Activated CD8-positive, alpha-beta T cell treated with anti-CD3 and anti-CD28 coated beads, Interleukin-2, amount 10 ng/mL, durations not matched to agents 7 days and 5 days (primary cell): Measurements from ENCODE around the gene QRICH1. TPM values are rescaled to one million over a fixed set of nuclear protein-coding genes. Genes with fewer than 3 reads are reported as not detected.
A peak's percentile ranks its signal among the peaks of the same experiment; 100 is the strongest.

Experiments
- ATAC-seq: fragments of 150-1000 bp; cut with Tn5 transposase; one replicate; pipeline ENCODE4 v1.10.0; 2021; ENCODE audit warnings: moderate library complexity
- CTCF ChIA-PET: fragments of 350-600 bp; sonication (Branson Sonifier 250); formaldehyde crosslinking; loops from one replicate; lab custom pipeline; 2021; ENCODE audit warnings: antibody characterized with exemption; lab: Charles Lee
- POLR2A ChIA-PET: fragments of 350-600 bp; sonication (Branson Sonifier 250); formaldehyde crosslinking; loops from one replicate; lab custom pipeline; 2021; ENCODE audit warnings: antibody characterized with exemption; lab: Charles Lee
- DNase-seq: peaks from one replicate; pipeline ENCODE4 v3.0.0-alpha.2; 2020
- H3K27ac Mint-ChIP-seq: one replicate; pipeline ENCODE4 v1.8.0; 2021; ENCODE audit warnings: mild to moderate bottlenecking, mixed read lengths
- H3K27me3 Mint-ChIP-seq: one replicate; pipeline ENCODE4 v1.8.0; 2021; ENCODE audit warnings: low read depth, mixed read lengths
- H3K36me3 Mint-ChIP-seq: one replicate; pipeline ENCODE4 v1.8.0; 2021; ENCODE audit warnings: low read depth, mixed read lengths
- H3K4me1 Mint-ChIP-seq: one replicate; pipeline ENCODE4 v1.8.0; 2021; ENCODE audit warnings: low read depth, mixed read lengths
- H3K4me3 Mint-ChIP-seq: one replicate; pipeline ENCODE4 v1.8.0; 2021; ENCODE audit warnings: mild to moderate bottlenecking, mixed read lengths
- H3K9me3 Mint-ChIP-seq: one replicate; pipeline ENCODE4 v1.8.0; 2022; ENCODE audit warnings: mixed read lengths; ENCODE audit not compliant: insufficient read depth
- total RNA-seq, 2 experiments: library from RNA; stranded (reverse); gene quantifications; one replicate each; pipeline ENCODE4 v1.2.3, GENCODE V29; 2021

The QRICH1 gene
- total RNA-seq = 100 to 1,000 TPM; 130 to 131 TPM

- Mint-ChIP-seq H3K27me3 (no peaks in the 10 kb centered on the region), H3K27ac (peak within 1 kb of the TSS; percentile 99), H3K4me1 (peaks cover 27% of the 10 kb centered on the region), H3K9me3 (no peaks in the 10 kb centered on the region), H3K4me3 (peak within 1 kb of the TSS; percentile 93), H3K36me3 (peaks cover 47% of the 10 kb centered on the region)
- ATAC-seq (peak; percentile 86), DNase-seq (peak; percentile 98)
- CTCF ChIA-PET = interaction anchor here (0.6 to 4.3 kb wide), 30 partner anchors 9 to 430 kb away, joined by 3 to 39 read pairs (median 4); partner anchors contain the start of genes ARIH2, DALRD3, IMPDH2 and IP6K2
- POLR2A ChIA-PET = interaction anchor here (0.6 to 3.6 kb wide), 35 partner anchors 8 to 692 kb away, joined by 3 to 65 read pairs (median 5); partner anchors contain the start of genes CCDC71, DAG1, DALRD3 and GPX1
Measured at GRCh38 chr3:49093853-49094767, at the start of gene QRICH1. Gene QRICH1 (minus strand): TSS chr3:49094071. CDS start chr3:49077017, 17,054 bp downstream.

- ChIA-PET POLR2A (no interaction called here), CTCF (no interaction called here)
- H3K27me3 Mint-ChIP-seq = peaks cover 4% of the 10 kb centered on the region
- ATAC-seq (no peak), DNase-seq (no peak)
- no peaks in the 10 kb centered on the region for H3K36me3 Mint-ChIP-seq
- no peaks in the 10 kb centered on the region for H3K9me3 Mint-ChIP-seq
- no peak overlapping the region for H3K4me3 Mint-ChIP-seq
- peaks cover 2% of the 10 kb centered on the region for H3K4me1 Mint-ChIP-seq
- no peak overlapping the region for H3K27ac Mint-ChIP-seq
Measured at GRCh38 chr3:49140080-49140479, 46.2 kb upstream of the QRICH1 start.

- Mint-ChIP-seq H3K27me3 (peaks cover 14% of the 10 kb centered on the region), H3K9me3 (no peaks in the 10 kb centered on the region), H3K4me1 (peaks cover 8% of the 10 kb centered on the region), H3K36me3 (no peaks in the 10 kb centered on the region), H3K27ac (no peak overlapping the region), H3K4me3 (no peak overlapping the region)
- POLR2A ChIA-PET = no interaction called here
- CTCF ChIA-PET = no interaction called here
- DNase-seq = no peak
- ATAC-seq = no peak
Measured at GRCh38 chr3:49135499-49135898, 41.6 kb upstream of the QRICH1 start.

GRCh38 chr3:49134471-49135265 lies 40.8 kb upstream of the QRICH1 start:
- CTCF ChIA-PET = no interaction called here
- Mint-ChIP-seq H3K27me3 (peaks cover 14% of the 10 kb centered on the region), H3K9me3 (no peaks in the 10 kb centered on the region), H3K36me3 (no peaks in the 10 kb centered on the region), H3K27ac (no peak overlapping the region), H3K4me3 (no peak overlapping the region), H3K4me1 (peaks cover 8% of the 10 kb centered on the region)
- DNase-seq = no peak
- POLR2A ChIA-PET = no interaction called here
- no peak for ATAC-seq

GRCh38 chr3:49133226-49133951 lies 39.5 kb upstream of the QRICH1 start:
- H3K4me1 Mint-ChIP-seq = peaks cover 13% of the 10 kb centered on the region
- H3K27me3 Mint-ChIP-seq = peaks cover 14% of the 10 kb centered on the region
- H3K4me3 Mint-ChIP-seq = no peak overlapping the region
- ChIA-PET CTCF (interaction anchor here (1.0 kb wide), 1 partner anchor 316 kb away, joined by 3 read pairs; no protein-coding TSS in a partner anchor), POLR2A (no interaction called here)
- no peaks in the 10 kb centered on the region for H3K9me3 Mint-ChIP-seq
- no peak for DNase-seq
- no peaks in the 10 kb centered on the region for H3K36me3 Mint-ChIP-seq
- ATAC-seq = no peak
- no peak overlapping the region for H3K27ac Mint-ChIP-seq

GRCh38 chr3:49132437-49133225 lies 38.8 kb upstream of the QRICH1 start, which contains the start of gene LAMB2:
Gene LAMB2 (minus strand): TSS chr3:49133050. CDS start chr3:49132867, 183 bp downstream.
- no peaks in the 10 kb centered on the region for H3K9me3 Mint-ChIP-seq
- no peak for DNase-seq
- no peaks in the 10 kb centered on the region for H3K36me3 Mint-ChIP-seq
- H3K4me1 Mint-ChIP-seq = peaks cover 13% of the 10 kb centered on the region
- CTCF ChIA-PET = interaction anchor here (1.0 kb wide), 1 partner anchor 317 kb away, joined by 3 read pairs; no protein-coding TSS in a partner anchor
- POLR2A ChIA-PET = no interaction called here
- ATAC-seq = peak; percentile 18
- H3K27me3 Mint-ChIP-seq = peaks cover 12% of the 10 kb centered on the region
- no peak within 1 kb of the TSS for H3K27ac Mint-ChIP-seq
- H3K4me3 Mint-ChIP-seq = no peak within 1 kb of the TSS

GRCh38 chr3:49132073-49132436 lies 38.2 kb upstream of the QRICH1 start:
- Mint-ChIP-seq H3K27ac (no peak overlapping the region), H3K27me3 (peaks cover 10% of the 10 kb centered on the region), H3K9me3 (no peaks in the 10 kb centered on the region), H3K4me3 (no peak overlapping the region), H3K4me1 (peaks cover 13% of the 10 kb centered on the region), H3K36me3 (no peaks in the 10 kb centered on the region)
- DNase-seq (no peak), ATAC-seq (no peak)
- CTCF ChIA-PET = interaction anchor here (1.0 kb wide), 1 partner anchor 39 kb away, joined by 4 read pairs; the partner anchor contains the start of gene KLHDC8B
- POLR2A ChIA-PET = no interaction called here

- no peaks in the 10 kb centered on the region for H3K9me3 Mint-ChIP-seq
- ATAC-seq (no peak), DNase-seq (no peak)
- no peaks in the 10 kb centered on the region for H3K36me3 Mint-ChIP-seq
- peaks cover 13% of the 10 kb centered on the region for H3K4me1 Mint-ChIP-seq
- peaks cover 10% of the 10 kb centered on the region for H3K27me3 Mint-ChIP-seq
- H3K4me3 Mint-ChIP-seq = no peak overlapping the region
- H3K27ac Mint-ChIP-seq = no peak overlapping the region
- ChIA-PET CTCF (interaction anchor here (1.0 kb wide), 1 partner anchor 39 kb away, joined by 4 read pairs; the partner anchor contains the start of gene KLHDC8B), POLR2A (no interaction called here)
Measured at GRCh38 chr3:49131576-49131975, 37.7 kb upstream of the QRICH1 start.

- no peaks in the 10 kb centered on the region for H3K9me3 Mint-ChIP-seq
- H3K4me3 Mint-ChIP-seq = no peak overlapping the region
- H3K4me1 Mint-ChIP-seq = peaks cover 13% of the 10 kb centered on the region
- H3K27me3 Mint-ChIP-seq = peaks cover 10% of the 10 kb centered on the region
- no peak overlapping the region for H3K27ac Mint-ChIP-seq
- DNase-seq = no peak
- no peak for ATAC-seq
- CTCF ChIA-PET = interaction anchor here (1.0 kb wide), 1 partner anchor 40 kb away, joined by 4 read pairs; the partner anchor contains the start of gene KLHDC8B
- no peaks in the 10 kb centered on the region for H3K36me3 Mint-ChIP-seq
- POLR2A ChIA-PET = no interaction called here
Measured at GRCh38 chr3:49131040-49131439, 37.2 kb upstream of the QRICH1 start.

GRCh38 chr3:49124991-49125670 lies 31.3 kb upstream of the QRICH1 start:
- Mint-ChIP-seq H3K4me1 (peaks cover 18% of the 10 kb centered on the region), H3K9me3 (no peaks in the 10 kb centered on the region), H3K27me3 (no peaks in the 10 kb centered on the region), H3K4me3 (no peak overlapping the region), H3K36me3 (peaks cover 1% of the 10 kb centered on the region), H3K27ac (no peak overlapping the region)
- no peak for DNase-seq
- ChIA-PET CTCF (interaction anchor here (0.5 kb wide), 1 partner anchor 342 kb away, joined by 3 read pairs; no protein-coding TSS in a partner anchor), POLR2A (no interaction called here)
- no peak for ATAC-seq
